OCI-LY1 (cell line): ENCODE data around the gene RARA.

ENCODE experiments used
- EZH2 ChIP-seq: fragments of 200-600 bp; sonication (generic), shearing (Covaris generic); IDR thresholded peaks from 2 replicates; pipeline ENCODE4 v1.8.0; 2017; ENCODE audit warnings: borderline replicate concordance, mixed run types, mild to moderate bottlenecking, antibody characterized with exemption, low read length, moderate library complexity, mixed read lengths
- TF ChIP-seq, protein P1 (sequence below): fragments of 200-600 bp; sonication (generic), shearing (Covaris generic); IDR thresholded peaks from 2 replicates; pipeline ENCODE4 v1.5.1; 2017; ENCODE audit warnings: mild to moderate bottlenecking, antibody characterized with exemption, low read length, moderate library complexity, mixed read lengths

DNA sequence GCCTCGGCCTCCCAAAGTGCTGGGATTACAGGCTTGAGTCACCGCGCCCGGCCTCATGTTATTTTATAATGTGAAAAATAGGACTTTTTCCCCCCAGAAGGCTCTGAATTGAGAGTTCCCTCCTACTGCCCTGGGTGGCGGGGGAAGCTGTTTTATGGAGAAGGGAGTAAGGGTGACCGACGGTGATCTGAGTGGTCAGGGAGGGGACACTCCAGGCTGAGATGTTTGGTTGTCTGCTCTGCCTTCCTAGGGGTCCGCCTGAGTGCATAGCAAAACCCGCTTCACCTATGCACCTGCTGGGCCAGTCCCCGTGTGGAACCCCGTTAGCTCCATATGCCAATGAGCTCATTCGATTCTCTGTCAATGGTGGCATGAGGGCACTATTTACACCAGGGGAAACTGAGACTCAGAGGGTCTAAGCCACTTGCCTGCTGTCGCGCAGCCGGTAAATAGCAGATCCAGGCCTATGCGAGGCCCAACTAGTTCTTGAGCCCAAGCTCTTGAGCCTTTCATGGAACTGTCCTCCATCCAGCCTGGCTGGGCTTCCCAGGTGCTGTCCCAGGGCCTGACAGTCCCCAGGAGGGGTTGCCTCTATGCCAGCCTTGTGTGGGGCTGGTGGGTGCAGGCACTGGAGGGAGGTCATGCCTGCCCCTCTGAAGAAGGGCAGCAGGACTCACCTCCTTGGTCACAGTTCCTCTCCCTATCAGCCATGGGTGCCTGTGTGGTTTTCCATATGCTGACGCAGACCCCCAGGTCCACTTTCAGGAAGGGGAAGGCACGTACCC is 57.3 kb downstream of the RARA start:
- TF ChIP-seq, protein P1, sequence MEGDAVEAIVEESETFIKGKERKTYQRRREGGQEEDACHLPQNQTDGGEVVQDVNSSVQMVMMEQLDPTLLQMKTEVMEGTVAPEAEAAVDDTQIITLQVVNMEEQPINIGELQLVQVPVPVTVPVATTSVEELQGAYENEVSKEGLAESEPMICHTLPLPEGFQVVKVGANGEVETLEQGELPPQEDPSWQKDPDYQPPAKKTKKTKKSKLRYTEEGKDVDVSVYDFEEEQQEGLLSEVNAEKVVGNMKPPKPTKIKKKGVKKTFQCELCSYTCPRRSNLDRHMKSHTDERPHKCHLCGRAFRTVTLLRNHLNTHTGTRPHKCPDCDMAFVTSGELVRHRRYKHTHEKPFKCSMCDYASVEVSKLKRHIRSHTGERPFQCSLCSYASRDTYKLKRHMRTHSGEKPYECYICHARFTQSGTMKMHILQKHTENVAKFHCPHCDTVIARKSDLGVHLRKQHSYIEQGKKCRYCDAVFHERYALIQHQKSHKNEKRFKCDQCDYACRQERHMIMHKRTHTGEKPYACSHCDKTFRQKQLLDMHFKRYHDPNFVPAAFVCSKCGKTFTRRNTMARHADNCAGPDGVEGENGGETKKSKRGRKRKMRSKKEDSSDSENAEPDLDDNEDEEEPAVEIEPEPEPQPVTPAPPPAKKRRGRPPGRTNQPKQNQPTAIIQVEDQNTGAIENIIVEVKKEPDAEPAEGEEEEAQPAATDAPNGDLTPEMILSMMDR = no peak
- no peak for TF ChIP-seq EZH2
